Kasumi-1 (cell line): ENCODE data around the gene CALML3.

ENCODE experiments used
- DNase-seq, 2 experiments: peaks; one replicate each; lab custom pipeline; 2025; lab: John Stamatoyannopoulos, UW

The CALML3 gene

DNA sequence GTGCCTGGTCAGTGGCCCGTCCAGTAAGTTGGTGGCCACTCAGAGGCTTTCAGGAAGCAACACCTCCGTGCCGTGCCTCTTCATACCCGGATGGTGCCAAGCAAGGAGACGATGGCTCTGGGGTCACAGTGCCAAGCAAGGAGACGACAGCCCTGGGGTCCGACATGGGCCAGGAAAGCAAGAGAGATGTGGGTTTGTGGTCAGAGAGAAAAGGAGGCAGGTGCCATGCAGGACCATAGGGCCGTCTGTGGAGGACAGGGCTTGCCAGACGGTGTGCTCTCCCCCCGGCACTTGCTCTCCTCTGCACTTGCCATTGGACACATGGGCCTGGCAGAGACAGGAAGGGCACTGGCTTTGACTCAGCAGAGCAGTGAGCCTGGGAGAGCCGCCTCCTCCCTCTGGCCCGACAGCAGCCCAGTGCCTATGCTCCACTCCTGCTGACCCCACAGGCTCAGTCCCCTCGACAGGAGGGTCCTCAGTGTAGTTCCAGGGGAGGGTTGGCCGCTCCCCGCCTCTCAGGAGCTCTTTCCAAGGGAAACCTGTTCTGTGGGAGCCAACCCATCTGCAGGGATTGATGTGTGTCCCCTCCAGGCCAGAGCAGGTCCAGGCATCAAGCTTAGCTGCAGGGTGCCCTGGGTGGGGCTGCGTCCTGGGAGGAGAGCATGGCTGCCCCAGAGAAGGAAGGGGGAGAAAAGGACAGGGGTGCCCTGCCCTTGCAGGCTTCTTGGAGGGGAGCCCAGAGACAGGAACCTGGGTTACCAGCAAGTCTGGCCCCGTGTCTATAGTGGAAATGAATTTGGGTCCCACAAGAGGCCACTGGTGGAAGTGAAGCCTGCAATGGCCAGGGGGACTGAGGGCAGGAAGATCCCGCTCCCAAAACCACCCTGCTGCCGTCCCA lies 17.8 kb upstream of the CALML3 start:
- no peak for DNase-seq

- DNase-seq, result no peak
Measured at GRCh38 chr10:5507649-5508131, 17.1 kb upstream of the CALML3 start.

DNA sequence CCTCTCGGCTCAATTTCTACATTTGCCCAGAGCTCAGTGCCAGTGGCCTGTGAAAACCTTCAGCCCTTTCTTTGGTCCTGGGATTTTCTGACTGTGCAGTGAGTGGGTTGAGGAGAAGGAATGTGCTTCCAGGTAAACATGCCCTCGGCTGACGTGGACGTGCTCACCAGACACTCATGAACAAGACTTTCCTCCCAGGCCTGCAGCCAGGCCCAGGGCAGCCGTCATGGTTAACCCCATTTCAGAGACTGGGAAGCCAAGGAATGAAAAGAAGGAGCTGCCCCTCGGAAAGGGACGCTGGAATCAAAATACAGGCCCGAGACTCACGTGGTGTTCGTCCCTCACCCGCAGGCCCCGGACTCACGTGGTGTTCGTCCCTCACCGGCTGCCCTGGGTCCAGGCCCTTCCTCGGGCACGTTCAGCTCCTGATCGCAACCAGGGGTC lies 16.6 kb upstream of the CALML3 start:
- DNase-seq, result no peak

- no peak for DNase-seq
Measured at GRCh38 chr10:5508786-5509185, 16.0 kb upstream of the CALML3 start.

- DNase-seq, result no peak
Measured at GRCh38 chr10:5509236-5509635, 15.5 kb upstream of the CALML3 start.

GRCh38 chr10:5509691-5510090 lies 15.1 kb upstream of the CALML3 start:
- no peak for DNase-seq

DNA sequence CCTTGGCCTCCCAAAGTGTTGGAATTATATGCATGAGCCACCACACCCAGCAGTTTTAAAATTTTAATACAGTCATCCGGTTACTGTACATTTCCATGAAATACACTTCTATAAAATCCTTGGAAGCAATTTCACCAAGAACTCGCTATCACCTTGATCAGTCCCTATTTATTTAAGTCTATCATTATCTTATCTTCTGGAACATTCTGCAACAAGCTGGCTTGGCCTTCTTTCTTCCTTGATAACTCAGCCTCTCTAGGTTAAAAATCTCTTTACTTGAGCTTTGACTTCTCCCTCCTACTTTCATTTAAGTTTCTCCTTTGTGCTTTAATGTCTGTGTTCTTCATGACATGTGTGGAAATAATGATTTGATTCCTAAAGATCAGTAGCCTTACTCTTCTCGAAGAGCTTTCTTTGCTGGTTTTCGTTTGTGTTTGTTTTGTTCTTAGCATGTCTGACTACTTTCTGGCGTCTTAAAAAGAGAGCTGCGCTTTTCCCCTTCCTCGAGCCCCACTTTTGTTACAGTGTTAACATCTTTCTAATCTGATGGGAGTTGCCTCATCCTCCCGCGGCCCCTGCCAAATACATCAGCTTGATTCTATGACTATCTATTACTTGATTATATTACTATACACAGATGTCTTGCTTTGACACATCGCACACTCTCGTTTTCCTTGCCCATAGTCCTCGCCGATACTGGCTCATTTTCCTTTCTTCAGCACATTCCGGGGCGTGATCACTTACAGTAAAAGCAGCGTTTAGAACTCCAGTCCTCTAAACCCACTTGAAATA lies 14.3 kb upstream of the CALML3 start:
- DNase-seq, result no peak

- no peak for DNase-seq
Measured at GRCh38 chr10:5511231-5511884, 13.4 kb upstream of the CALML3 start.

- DNase-seq, result no peak
Measured at GRCh38 chr10:5511885-5512280, 12.9 kb upstream of the CALML3 start.

- no peak for DNase-seq
Measured at GRCh38 chr10:5512331-5512730, 12.4 kb upstream of the CALML3 start.

GRCh38 chr10:5512881-5513612 lies 11.7 kb upstream of the CALML3 start:
- no peak for DNase-seq

GRCh38 chr10:5514226-5514850 lies 10.4 kb upstream of the CALML3 start:
- DNase-seq, result no peak

DNA sequence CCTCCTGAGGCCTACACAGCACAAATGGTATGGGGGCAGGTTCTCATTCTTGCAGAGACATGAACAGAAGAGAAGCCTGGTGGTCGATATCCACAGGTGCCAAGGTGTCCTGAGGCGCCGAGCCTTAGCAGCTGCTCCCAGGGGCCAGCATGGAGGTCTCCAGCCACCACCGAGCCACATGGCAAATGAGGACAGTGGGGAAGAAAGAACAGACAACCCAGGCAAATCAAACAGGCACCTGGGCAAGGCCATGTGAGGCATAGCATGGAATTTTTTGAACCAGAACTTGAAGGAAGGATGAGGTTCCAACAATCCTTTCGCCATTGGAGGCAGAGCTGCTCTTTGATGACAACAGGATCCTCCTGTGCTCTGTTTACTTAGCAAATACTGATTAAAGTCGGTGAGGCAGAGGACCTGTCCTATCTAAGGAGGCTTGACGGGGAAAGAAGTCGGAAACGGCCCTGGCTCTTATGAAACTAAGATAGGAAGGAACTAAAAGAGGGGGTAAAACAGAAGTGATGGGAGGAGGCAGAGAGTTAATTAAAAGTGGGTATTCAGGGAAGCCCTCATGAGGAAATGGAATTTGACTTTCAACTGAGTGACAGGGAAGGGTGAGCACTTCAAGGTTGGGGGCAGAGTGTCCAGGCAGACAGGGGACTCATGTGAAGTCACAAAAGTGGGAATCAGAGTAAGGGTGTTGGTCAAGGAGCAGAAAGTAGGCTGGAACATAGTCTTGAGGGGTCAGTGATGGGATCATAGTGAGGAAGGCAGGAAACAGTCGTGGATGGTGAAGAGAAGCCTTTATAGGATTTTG lies 8.6 kb upstream of the CALML3 start:
- DNase-seq, result no peak

- no peak for DNase-seq
Measured at GRCh38 chr10:5517546-5517945, 7.2 kb upstream of the CALML3 start.

GRCh38 chr10:5518143-5518542 lies 6.6 kb upstream of the CALML3 start:
- DNase-seq, result no peak

- DNase-seq, result no peak
Measured at GRCh38 chr10:5519054-5519453, 5.7 kb upstream of the CALML3 start.

DNA sequence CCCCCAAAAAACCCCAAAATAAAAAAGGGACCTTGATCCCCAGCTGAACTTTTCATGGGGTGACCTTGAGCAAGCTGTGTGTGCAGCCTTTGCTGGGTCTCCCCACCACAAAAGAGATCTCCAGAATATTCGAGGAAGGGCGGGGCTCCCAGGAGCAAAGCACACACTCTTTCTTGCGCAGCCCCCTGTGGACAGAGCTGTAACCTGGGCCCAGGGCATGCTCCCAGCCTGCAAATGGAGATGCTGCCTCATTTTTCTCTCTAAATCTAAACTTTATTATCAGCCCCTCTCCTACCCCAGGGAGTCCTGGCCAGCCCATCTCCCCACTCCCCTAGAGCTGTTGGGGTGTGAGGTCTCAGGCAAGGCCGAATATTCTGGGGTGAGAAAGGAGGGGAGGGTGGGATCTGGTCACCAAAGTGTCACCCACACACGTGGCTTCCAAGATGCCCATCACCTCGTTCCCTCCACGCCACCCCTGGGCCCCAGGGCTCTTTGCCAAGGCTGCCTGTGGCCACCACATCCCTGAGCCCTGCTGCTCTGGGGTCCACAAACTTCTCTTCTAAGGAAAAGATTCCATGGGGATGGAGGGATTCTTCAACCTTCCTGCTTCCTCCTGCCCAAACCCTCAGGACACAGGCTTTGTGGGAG lies 1.7 kb upstream of the CALML3 start:
- DNase-seq, result no peak

DNA sequence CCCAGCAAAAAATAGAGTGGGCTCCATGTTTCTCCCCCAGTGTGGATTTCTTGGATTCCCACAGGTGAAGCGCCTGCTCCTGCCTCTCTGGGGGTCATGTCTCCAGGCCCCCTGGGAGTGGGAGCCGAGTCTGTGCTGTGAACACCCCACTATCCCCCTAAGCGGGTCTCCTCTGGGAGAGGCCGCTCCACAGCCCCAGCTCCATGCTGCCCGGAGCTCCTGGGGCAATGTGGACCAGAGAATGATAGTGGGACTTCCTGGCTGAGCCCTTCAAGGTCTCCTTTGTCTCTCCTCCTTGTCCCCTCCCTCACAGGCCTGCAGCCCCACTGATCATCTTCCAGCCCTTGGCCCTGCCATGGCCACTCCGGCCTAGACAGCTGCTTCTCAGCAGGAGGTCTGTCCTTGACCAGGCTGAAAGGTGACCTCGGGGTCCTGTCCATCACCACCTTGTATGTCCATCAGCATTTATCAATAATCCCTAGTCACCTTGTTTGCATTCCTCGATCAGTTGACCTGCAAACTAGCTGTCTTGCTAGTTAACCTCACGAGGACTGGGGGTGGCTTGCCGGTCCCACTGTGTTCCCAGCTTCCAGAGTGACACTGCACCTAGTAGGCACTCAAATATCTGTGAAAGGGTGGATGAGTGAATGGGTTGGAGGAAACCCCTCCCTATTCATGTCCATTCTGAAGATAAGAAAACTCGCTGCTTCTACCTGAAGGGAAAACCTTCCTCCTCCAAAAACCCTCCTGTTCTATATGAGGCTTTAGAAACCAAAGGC lies 776 bp upstream of the CALML3 start:
- no peak for DNase-seq
